OCI-LY7 (cell line): ENCODE measurements around the gene TAOK3.

ENCODE experiments used
- CTCF ChIP-seq: fragments of 200-600 bp; sonication (generic); conservative IDR thresholded peaks from 2 replicates; pipeline ENCODE4 v1.5.1; 2014; ENCODE audit warnings: mild to moderate bottlenecking, antibody characterized with exemption, low read length, moderate library complexity, mixed read lengths
- EZH2phosphoT487 ChIP-seq: fragments of 200-600 bp; sonication (generic); IDR thresholded peaks from 2 replicates; pipeline ENCODE4 v1.6.1; 2018; ENCODE audit warnings: low read depth, borderline replicate concordance, mild to moderate bottlenecking, mixed run types, antibody characterized with exemption, low read length, moderate library complexity, mixed read lengths

- TF ChIP-seq CTCF, result no peak
- no peak for TF ChIP-seq EZH2phosphoT487
Observed at GRCh38 chr12:118219106-118219505, 153.6 kb downstream of the TAOK3 start.
